ENCODE results near the gene ACYP1.

Gene ACYP1

DNA sequence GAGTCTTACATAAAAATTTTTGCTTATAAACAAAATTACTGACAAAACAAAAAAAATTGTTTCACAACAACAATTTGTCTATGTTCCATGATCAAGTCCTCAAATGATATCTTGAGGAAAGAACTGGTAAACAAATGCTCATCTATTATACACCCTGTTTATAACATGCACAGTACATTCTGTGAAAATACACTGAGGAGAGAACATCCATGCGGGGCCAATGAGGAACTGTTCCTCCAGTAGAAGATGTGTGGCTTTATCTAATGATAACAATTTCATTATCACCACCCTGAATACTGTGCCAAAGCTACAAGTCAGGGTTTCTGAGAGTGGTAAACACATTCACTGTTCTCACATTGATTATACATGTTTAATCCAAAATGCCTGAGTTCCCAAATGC, 23.3 kb downstream of the ACYP1 start:
- no peak for DNase-seq

DNA sequence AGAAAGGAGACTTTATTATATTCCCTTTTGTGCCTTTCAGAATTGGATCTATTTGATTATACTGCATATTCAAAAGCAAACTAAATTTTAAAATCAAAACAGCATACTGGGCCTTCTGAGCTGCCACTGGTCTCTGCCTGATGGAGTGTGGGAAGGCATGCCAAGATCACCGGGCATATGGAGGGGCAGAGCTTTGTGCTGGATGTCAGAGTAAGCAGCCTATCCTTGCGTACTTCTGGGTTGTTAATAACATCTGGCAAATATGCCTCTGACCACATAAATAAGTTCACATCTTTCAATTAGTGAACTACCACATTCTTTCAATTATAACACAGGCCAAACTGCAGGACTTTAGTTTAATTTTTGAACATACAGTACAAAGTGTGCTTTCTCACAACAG, 30.9 kb downstream of the ACYP1 start:
- no peak for DNase-seq

DNA sequence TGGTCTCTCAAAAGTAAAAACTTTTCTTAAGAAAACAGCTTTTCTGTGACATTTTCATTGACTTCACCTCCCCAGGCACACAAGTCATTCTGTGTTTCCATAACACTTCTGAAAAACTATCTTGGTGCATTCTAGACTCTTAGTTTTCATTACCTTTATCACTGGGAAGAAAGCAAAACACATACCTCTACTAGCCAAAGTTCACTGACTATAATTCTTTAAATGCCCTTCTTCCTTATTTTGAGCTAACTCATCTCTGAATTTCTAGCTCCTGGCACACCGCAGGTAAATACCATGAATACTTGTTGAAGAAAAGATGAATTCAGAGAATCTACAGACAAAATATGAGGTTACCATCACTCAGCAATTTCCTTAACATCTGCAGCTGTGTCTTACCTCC, 33.7 kb downstream of the ACYP1 start:
- no peak for DNase-seq

DNA sequence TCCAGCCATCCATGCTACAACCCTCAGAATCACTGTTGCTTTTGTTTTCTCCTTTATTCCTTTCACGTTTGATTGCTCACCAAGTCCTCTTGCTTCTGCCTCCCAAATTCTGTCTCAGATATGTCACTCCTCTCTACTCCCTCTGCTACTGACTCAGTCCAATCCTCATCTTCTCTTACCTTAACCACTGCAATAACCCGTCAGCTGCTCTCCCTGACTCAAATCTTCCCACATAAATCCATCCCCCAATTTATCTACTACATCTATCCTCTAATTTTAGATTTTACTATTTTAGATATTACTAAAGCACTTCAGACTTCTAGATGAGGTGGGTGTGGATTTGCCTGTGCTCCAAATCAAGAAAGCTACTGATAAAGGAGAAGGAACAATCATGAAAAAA, 37.9 kb downstream of the ACYP1 start:
- DNase-seq, result no peak

DNA sequence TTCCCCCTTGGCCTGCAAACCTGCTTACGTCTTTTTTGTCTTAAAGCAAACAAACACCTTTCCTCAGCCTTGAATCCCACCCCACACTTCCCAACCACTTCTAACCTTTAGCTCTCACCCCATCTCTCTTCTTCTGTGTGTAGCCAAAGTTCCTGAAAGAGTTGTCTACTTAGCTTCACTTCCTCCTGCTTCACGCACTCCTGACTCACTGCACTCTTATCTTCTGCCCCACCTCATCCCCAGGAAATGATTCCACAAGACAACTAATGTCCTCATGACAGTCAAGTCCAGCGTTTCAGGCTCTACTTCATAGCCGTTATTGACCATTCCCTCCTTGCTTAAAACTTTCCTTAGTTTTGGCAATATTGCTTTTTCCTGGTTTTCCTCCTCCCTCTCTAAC, 38.7 kb downstream of the ACYP1 start:
- no peak for DNase-seq

DNA sequence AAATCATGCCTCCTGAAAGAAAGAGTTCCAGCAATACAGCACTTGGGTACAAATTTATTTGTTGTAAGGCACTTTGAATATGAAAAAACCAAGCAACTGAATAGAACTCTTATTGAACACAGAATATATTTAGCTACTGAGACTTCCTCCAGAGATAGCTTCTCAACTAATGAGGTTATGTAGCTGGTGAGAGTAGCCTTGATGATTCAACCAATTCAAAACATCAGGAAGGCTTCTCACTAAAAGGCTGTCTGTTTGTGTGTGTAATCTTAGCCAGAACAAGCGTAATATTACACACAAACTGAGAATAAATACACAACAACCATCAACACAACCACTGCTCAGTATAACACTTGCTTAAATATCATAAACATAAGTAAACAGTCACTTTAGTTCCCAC, 40.7 kb downstream of the ACYP1 start:
- DNase-seq, result no peak

DNA sequence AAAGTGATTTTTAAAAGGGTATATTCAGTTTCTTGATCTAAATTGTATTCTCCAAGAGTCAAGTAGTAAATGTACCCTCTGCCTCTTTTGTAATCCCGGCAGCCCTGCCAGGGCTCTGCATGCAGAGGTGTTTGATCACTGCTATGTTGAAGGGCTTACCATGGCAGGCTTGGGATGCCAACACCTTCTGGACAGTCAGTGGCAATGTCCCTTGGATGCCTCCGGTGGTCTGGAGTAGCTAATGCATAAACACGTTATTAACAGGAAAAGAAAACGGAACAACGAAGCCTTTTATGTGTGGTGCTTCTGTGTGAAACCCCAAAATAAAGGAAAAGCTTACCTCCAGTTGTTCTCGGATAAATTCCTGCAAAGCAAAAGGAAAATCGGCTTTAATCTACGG, 41.2 kb downstream of the ACYP1 start:
- peak; percentile 12 for DNase-seq

DNA sequence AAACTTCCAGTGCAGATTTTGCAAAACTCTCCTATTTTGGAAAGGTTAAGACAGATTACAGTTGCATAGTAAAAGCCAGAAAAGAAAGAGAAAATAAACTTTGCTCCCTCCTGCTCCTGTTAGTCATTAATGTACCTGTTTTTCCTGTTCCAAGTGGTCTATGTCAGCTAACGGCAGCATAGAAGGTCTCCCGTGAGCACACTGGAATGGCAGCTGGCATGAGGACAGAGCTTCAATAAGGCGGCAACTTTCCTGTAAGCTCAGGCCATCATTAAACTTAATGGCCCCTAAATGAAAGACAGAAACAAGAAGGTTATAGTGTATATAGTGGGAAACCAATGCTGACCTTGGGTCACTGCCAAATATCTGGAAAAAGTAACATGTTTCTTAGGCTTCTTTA, 45.1 kb downstream of the ACYP1 start:
- DNase-seq, result no peak

DNA sequence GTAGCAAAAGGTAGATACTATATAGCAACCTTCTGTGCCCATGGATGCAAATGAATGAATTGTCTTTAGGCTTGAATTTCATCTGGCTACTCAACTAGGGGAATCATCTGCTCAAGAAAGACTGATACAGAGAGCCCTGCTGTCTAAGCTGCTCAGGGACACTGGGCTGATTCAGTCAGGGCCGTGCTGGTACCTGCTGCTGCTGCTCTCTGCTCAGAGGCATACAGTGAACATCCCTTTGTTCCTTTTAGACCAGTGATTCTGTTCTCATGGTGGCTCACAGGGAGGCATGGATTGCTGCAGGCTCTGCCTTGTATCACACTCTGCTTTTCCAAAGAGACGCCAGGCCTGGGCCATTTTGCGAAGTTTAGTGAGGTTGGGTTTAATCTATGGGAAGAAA, 47.0 kb downstream of the ACYP1 start:
- DNase-seq, result no peak

DNA sequence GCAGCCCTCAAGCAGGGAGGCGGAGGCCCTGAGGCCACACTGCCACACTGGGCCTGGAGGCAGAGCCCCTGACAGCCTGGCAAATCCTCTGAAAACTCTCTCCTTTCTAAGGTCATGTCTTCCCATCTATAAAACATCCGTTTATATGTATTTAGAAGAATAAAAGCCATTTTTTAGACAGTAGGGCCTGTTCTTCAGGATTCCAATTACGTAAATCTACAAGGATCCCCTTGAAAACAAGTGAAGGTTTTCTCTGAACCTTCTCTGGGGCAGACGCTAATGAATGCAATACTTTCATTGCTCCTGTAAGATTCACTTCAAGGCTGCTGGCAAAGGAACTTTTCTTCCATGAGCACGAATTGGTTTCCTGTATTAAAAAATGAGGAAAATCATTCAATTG, 48.3 kb downstream of the ACYP1 start:
- DNase-seq, result no peak

DNA sequence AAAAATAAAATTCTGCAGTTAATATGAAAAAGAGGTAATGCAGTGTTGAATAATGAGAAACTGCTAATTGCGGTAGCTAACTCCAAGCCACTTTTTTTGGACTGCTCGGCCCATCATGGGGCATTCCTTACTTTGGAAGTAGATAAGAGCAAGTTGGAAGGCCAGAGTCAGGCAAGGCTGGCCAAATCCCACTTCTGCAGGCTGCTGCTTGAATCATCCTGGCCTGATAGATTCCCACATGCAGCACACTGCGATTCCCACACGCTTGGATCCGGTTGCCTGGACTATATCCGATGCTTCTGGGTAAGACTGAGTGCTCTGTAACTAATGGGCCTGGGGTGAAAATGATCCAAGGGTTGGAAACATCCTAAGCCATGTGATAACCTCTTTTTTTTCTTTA, 50.5 kb downstream of the ACYP1 start:
- no peak for DNase-seq

DNA sequence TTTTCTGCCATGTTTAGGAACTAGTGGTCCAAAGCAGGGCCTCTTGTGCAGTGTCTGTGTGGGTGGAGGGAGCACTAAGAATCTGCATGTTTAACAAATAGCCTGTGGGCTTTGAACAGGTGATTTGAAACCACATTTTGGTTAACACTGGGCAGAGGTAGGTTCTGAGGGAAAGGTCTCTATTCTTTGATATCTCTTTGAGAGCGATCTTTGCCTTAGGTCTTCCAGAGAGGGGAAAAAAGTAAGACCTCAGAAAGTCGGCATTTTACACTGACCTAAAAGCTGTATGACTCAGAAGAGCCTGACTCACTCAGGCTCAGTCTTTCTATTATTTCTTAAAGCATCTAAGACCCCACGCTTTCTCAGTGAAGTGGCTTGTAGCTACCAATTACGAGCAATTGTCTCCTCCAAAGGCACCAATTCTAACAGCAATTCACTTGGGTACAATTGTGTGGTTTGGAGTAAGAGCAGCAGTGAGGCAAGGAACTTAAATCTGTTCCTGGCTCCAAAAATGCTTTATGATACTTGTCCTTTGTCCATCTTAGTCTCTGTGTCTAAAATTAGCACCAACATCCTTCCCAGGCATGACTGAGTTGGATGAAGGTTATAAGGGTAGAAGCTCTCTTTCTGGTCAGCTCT, 52.3 kb downstream of the ACYP1 start:
- peak; percentile 10 for DNase-seq

DNA sequence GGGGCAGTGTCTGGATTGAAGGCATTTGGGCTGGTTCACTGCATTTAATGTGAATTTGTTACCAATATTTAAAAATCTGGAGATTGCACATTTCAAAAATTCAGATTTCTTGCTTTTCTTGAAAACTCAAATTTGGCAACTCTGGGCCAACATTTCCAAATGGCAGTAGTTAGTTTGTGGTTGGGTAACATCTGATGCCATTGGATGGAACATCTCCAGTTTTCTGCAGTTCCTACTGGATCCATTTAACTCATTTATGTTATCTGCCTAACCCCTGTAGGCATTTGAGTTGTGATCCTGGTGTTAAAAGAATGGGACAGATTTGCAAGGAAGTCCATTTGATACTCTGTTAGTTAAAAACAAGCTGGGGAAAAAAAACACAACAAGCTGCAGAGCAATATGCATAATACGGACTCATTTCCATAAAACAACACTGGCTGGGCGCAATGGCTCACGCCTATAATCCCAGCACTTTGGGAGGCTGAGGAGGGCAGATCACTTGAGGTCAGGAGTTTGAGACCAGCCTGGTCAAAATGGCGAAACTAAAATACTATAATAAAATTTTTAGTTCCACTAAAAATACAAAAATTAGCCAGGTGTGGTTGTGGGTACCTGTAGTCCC, 53.2 kb downstream of the ACYP1 start:
- DNase-seq, result no peak

DNA sequence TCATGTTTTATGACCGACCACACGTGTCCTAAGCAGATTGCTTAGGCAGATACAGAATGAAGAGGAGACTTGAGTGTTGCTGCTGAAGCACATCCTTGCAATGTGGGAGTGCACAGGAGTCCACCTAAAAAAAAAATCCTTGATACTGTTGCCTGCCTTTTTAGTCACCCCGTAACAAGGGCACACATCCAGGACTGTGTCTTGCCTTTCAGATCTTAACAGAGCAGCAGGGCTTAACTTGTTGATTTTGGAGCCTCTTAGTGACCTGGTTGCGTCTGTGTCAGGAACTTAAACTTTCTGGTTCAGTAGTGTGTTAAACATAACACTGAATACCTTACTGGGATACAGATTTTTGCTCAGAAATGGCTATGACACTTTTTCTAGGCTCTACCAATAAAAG, 54.6 kb downstream of the ACYP1 start:
- DNase-seq, result no peak

DNA sequence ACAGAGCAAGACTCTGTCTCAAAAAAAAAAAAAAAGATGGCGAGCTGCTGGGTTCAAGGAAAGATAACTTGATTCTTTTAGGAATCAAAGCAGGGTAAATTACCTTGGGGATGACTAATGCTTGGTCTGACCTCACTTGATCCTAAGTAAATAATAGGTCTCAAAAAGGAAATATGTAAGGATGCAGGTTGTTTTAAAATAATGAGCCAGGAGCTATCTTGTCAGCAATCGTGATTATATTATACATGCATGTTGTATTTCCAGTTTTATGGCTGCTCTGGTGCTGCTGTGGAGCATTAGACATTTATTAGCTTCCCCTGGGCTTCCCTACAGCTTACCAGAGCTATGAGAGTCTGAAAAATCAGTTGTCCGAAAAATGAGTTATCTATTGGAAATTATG, 58.5 kb downstream of the ACYP1 start:
- DNase-seq, result no peak

DNA sequence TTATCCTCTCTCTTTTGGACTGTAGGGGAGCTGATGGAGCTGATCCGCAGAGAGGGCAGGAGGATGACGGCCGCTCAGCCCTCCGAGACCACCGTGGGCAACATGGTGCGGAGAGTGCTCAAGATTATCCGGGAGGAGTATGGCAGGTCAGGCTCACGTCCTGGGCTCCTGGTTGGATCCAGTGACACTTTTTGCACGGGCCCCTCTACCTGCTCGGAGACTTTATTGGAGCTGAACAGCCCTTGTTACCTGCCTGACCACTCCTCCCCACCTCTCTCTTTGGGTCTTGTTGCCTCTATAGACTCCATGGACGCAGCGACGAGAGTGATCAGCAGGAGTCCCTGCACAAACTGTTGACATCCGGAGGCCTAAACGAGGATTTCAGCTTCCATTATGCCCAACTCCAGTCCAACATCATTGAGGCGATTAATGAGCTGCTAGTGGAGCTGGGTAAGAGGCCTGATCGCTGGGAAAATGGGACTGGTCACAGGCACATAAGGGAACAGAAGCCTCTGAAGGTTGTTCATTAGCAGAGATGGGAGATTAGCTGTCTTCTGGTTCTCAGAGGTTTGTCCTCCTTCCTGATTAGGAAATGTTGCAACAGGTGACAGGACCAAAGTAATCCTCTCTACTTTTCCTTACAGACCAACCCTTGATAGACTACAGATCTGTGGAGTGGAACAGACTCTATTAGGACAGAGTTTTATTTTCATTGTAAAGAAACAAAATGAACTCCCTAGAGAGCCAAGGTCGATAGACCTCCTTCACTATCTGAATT, 60.4 kb downstream of the ACYP1 start:
- no peak for DNase-seq
